Right cardiac atrium (tissue), 5 donors: Measurements from ENCODE around the gene ASTN2. TPM values are rescaled to one million over a fixed set of nuclear protein-coding genes. Genes with fewer than 3 reads are reported as not detected.
A peak's percentile ranks its signal among the peaks of the same experiment; 100 is the strongest.

ENCODE experiments used
- ATAC-seq, 2 donors: fragments of 200-7000 bp; cut with Tn5 transposase; one replicate each; pipeline versions ENCODE4 v1.8.0 to v1.9.1; 2020; ENCODE audit warnings: moderate library complexity in 2 of 2, mild to moderate bottlenecking in 1 of 2
- DNase-seq, 3 donors: peaks; one replicate each; pipeline ENCODE4 v3.0.0-alpha.2; 2020
- H3K27ac ChIP-seq: one replicate; pipeline ENCODE4 v1.5.1; 2013; ENCODE audit warnings: mild to moderate bottlenecking, low read length, control low read depth, moderate library complexity
- H3K27me3 ChIP-seq: one replicate; pipeline ENCODE4 v1.6.1; 2013; ENCODE audit not compliant: control insufficient read depth, insufficient read depth
- H3K4me1 ChIP-seq: one replicate; pipeline ENCODE4 v1.6.1; 2013; ENCODE audit warnings: low read length; ENCODE audit not compliant: control insufficient read depth, insufficient read depth
- H3K4me3 ChIP-seq: one replicate; pipeline ENCODE4 v1.5.1; 2013; ENCODE audit warnings: low read length, control low read depth
- H3K9me3 ChIP-seq: one replicate; pipeline ENCODE4 v1.6.1; 2013; ENCODE audit warnings: low read length; ENCODE audit not compliant: control insufficient read depth
- WGBS: extraction: QIAGEN DNeasy Blood & Tissue Kit; methylation state at CpG from one replicate; pipeline ENCODE4 v1.1.7; 2013; 5-methylcytosine and 5-hydroxymethylcytosine counted together
- intact Hi-C, 4 donors: fragments of 100-400 bp; cut with DNase I; formaldehyde crosslinking; loops; one replicate each; pipeline versions ENCODE4 v1.11.0 to v1.14.0; 2022 to 2023
- polyA plus RNA-seq: library from polyadenylated mRNA; stranded (reverse); fragments of 200-250 nt; gene quantifications from one replicate; pipeline ENCODE4 v1.2.3, GENCODE V29; 2013
- total RNA-seq, 4 donors: library from RNA; stranded (reverse); fragmentation: NEBNext Ultra II Directional; extraction: Animal tissue kit (Norgen Biotek cat#: 25700); gene quantifications; one replicate each; pipeline ENCODE4 v1.2.1, GENCODE V29; 2021
- donor health status: healthy with polysubstance abuse.
- donor health status: DM: no; HTN: yes; CAD: no.
- donor health status: DM: no; HTN: no; CAD: no.
- donor health status: DM: no; HTN: yes; CAD: no; lungs with severe emphysema.
- donor health status: DM: yes; HTN: yes; CAD: no.

Gene ASTN2
- total and polyA plus RNA-seq, 5 donors: 18.1 to 79.3 (median 59.8) TPM

- DNase-seq (peak in 1 of 3 donors; percentile 38), ATAC-seq (peak in 1 of 2 donors; percentile 67)
- no peaks in the 10 kb centered on the region for H3K27me3 ChIP-seq
- intact Hi-C loops: no loop called here
- no peak overlapping the region for H3K4me3 ChIP-seq
- H3K9me3 ChIP-seq: no peaks in the 10 kb centered on the region
- peak overlapping the region; percentile 39 for H3K27ac ChIP-seq
- 70% methylated on average over 3 of the region's 3 CpGs for WGBS
- H3K4me1 ChIP-seq: no peaks in the 10 kb centered on the region
Measured at GRCh38 chr9:117365438-117365837, 49.4 kb downstream of the ASTN2 start.

- Histone ChIP-seq H3K4me1 (no peaks in the 10 kb centered on the region), H3K4me3 (no peak overlapping the region), H3K27me3 (no peaks in the 10 kb centered on the region), H3K9me3 (no peaks in the 10 kb centered on the region), H3K27ac (no peak overlapping the region)
- intact Hi-C loops: no loop called here
- DNase-seq: no peak
- 69% methylated on average over 4 of the region's 4 CpGs for WGBS
- ATAC-seq: no peak
Measured at GRCh38 chr9:117363006-117363405, 51.9 kb downstream of the ASTN2 start.

- intact Hi-C loops: no loop called here
- no peak overlapping the region for H3K4me3 ChIP-seq
- ATAC-seq: no peak
- H3K27ac ChIP-seq: no peak overlapping the region
- no peaks in the 10 kb centered on the region for H3K27me3 ChIP-seq
- no peak for DNase-seq
- H3K4me1 ChIP-seq: no peaks in the 10 kb centered on the region
- H3K9me3 ChIP-seq: no peaks in the 10 kb centered on the region
- WGBS: 74% methylated on average over 5 of the region's 5 CpGs
Measured at GRCh38 chr9:117359910-117360309, 54.9 kb downstream of the ASTN2 start.

- intact Hi-C loops: no loop called here
Measured at GRCh38 chr9:117355542-117355941, 59.3 kb downstream of the ASTN2 start.

GRCh38 chr9:117354997-117355396 is 59.9 kb downstream of the ASTN2 start:
- ATAC-seq (no peak), DNase-seq (no peak)
- H3K4me1 ChIP-seq: no peaks in the 10 kb centered on the region
- H3K27me3 ChIP-seq: no peaks in the 10 kb centered on the region
- no peak overlapping the region for H3K27ac ChIP-seq
- intact Hi-C loops: no loop called here
- no peak overlapping the region for H3K4me3 ChIP-seq
- no peaks in the 10 kb centered on the region for H3K9me3 ChIP-seq

More at GRCh38 chr9:117355542-117355941, 59.3 kb downstream of the ASTN2 start:
- 60% methylated on average over 3 of the region's 3 CpGs for WGBS
- Histone ChIP-seq H3K9me3 (no peaks in the 10 kb centered on the region), H3K27ac (no peak overlapping the region), H3K4me3 (no peak overlapping the region), H3K4me1 (no peaks in the 10 kb centered on the region), H3K27me3 (no peaks in the 10 kb centered on the region)
- DNase-seq (no peak), ATAC-seq (no peak)

- intact Hi-C loops: no loop called here
Measured at GRCh38 chr9:117354244-117354847, 60.5 kb downstream of the ASTN2 start.

GRCh38 chr9:117344892-117345660 is 69.8 kb downstream of the ASTN2 start:
- Histone ChIP-seq H3K27ac (no peak overlapping the region), H3K9me3 (no peaks in the 10 kb centered on the region), H3K27me3 (no peaks in the 10 kb centered on the region), H3K4me3 (no peak overlapping the region), H3K4me1 (no peaks in the 10 kb centered on the region)
- DNase-seq: no peak
- no peak for ATAC-seq
- intact Hi-C loops: no loop called here
- 51% methylated on average over 4 of the region's 4 CpGs for WGBS

More at GRCh38 chr9:117354244-117354847, 60.5 kb downstream of the ASTN2 start:
- no peaks in the 10 kb centered on the region for H3K27me3 ChIP-seq
- no peaks in the 10 kb centered on the region for H3K4me1 ChIP-seq
- no peak overlapping the region for H3K4me3 ChIP-seq
- no peak for ATAC-seq
- no peaks in the 10 kb centered on the region for H3K9me3 ChIP-seq
- DNase-seq: no peak
- no peak overlapping the region for H3K27ac ChIP-seq
- WGBS: 73% methylated on average over 1 of the region's 1 CpG

- H3K27ac ChIP-seq: no peak overlapping the region
- ATAC-seq: no peak
- no peak overlapping the region for H3K4me3 ChIP-seq
- no peaks in the 10 kb centered on the region for H3K9me3 ChIP-seq
- 35% methylated on average over 1 of the region's 1 CpG for WGBS
- no peaks in the 10 kb centered on the region for H3K27me3 ChIP-seq
- intact Hi-C loops: no loop called here
- H3K4me1 ChIP-seq: no peaks in the 10 kb centered on the region
- no peak for DNase-seq
Measured at GRCh38 chr9:117343427-117343826, 71.4 kb downstream of the ASTN2 start.

GRCh38 chr9:117341151-117341550 is 73.7 kb downstream of the ASTN2 start:
- H3K27ac ChIP-seq: no peak overlapping the region
- no peaks in the 10 kb centered on the region for H3K27me3 ChIP-seq
- ATAC-seq (no peak), DNase-seq (no peak)
- WGBS: 42% methylated on average over 2 of the region's 2 CpGs
- H3K9me3 ChIP-seq: no peaks in the 10 kb centered on the region
- intact Hi-C loops: no loop called here
- no peak overlapping the region for H3K4me3 ChIP-seq
- H3K4me1 ChIP-seq: no peaks in the 10 kb centered on the region

- intact Hi-C loops: no loop called here
- DNase-seq (no peak), ATAC-seq (peak in 1 of 2 donors; percentile 18)
- 89% methylated on average over 4 of the region's 4 CpGs for WGBS
- H3K4me1 ChIP-seq: no peaks in the 10 kb centered on the region
- H3K27ac ChIP-seq: no peak overlapping the region
- H3K4me3 ChIP-seq: no peak overlapping the region
- H3K27me3 ChIP-seq: no peaks in the 10 kb centered on the region
- H3K9me3 ChIP-seq: no peaks in the 10 kb centered on the region
Measured at GRCh38 chr9:117340422-117340821, 74.4 kb downstream of the ASTN2 start.

GRCh38 chr9:117335837-117336433 is 78.9 kb downstream of the ASTN2 start:
- ATAC-seq (no peak), DNase-seq (no peak)
- H3K4me1 ChIP-seq: no peaks in the 10 kb centered on the region
- no peak overlapping the region for H3K27ac ChIP-seq
- no peaks in the 10 kb centered on the region for H3K27me3 ChIP-seq
- WGBS: 68% methylated on average over 2 of the region's 2 CpGs
- no peaks in the 10 kb centered on the region for H3K9me3 ChIP-seq
- H3K4me3 ChIP-seq: no peak overlapping the region
- intact Hi-C loops: no loop called here
